GM20000 (cell line): ENCODE measurements around the gene CNGA3.

Source experiments
- DNase-seq: peaks from one replicate; pipeline ENCODE4 v3.0.0; 2012; ENCODE audit warnings: low spot score
- TF ChIP-seq, protein P1 (sequence below): IDR thresholded peaks from 2 replicates; pipeline ENCODE4 v1.5.1; 2012; ENCODE audit warnings: mild to moderate bottlenecking, control low read depth; ENCODE audit errors: extremely low read depth, missing control alignments

Gene CNGA3

DNA sequence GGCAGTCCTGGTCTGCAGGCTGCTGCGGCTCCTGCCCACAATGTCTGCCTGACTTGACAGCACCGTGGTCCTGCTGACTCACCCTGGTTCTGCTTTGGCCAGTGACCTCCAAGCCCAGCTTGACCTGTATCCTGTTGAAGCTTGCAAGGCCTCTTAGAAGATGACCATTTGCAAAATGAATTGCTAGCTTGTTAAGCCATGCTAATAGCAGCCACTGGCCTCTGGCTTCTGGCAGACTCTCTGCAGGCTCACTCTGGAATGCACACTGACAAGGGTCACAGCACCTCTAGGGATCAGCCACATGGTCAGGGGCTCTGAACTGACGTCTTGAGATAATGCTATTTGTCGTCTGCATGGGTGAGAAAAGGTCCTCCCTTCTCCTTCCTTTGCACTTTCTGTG is 25.9 kb downstream of the CNGA3 start:
- no peak for DNase-seq
- TF ChIP-seq, protein P1, sequence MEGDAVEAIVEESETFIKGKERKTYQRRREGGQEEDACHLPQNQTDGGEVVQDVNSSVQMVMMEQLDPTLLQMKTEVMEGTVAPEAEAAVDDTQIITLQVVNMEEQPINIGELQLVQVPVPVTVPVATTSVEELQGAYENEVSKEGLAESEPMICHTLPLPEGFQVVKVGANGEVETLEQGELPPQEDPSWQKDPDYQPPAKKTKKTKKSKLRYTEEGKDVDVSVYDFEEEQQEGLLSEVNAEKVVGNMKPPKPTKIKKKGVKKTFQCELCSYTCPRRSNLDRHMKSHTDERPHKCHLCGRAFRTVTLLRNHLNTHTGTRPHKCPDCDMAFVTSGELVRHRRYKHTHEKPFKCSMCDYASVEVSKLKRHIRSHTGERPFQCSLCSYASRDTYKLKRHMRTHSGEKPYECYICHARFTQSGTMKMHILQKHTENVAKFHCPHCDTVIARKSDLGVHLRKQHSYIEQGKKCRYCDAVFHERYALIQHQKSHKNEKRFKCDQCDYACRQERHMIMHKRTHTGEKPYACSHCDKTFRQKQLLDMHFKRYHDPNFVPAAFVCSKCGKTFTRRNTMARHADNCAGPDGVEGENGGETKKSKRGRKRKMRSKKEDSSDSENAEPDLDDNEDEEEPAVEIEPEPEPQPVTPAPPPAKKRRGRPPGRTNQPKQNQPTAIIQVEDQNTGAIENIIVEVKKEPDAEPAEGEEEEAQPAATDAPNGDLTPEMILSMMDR: no peak

DNA sequence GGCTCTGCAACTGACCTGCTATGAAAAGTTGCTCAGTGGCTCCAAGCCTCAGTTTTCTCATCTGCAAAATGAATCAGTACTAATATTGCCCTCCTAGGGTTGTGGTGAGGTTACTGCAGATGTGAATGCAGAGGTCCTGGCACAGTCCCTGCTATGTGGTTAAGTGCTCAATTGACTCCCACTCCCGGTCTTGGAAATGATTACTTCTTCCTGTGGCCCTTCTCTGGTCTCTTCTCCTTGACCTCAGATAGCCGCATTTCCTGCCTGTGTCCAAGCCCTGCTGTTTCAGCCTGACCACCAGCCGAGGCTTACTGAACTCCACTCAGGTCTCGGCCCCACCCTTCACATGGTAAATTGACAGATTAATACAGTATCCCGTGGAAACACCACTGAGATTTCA is 26.3 kb downstream of the CNGA3 start:
- DNase-seq: no peak
- TF ChIP-seq, protein P1: no peak

DNA sequence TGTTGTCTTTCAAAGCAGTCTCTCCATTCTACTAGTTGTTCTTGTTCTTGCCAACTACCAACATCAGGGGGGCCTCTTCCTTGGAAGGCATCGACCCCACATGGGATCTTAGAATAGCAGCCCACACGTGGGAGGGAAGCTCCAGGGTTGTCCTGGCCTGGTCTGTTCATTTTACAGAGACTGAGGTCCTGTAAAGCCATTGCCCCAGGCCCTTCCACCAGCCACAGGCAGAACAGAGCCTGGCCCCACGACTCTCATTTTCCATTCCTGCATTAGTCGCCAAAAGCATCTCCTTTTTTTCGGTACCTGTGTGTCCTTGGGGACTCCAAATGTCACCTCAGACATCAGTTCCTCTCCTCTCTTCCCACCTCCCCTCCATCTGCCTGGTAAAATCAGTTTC is 28.0 kb downstream of the CNGA3 start:
- DNase-seq: no peak
- TF ChIP-seq, protein P1: no peak

GRCh38 chr2:98374958-98375570 is 28.8 kb downstream of the CNGA3 start:
- DNase-seq: no peak
- TF ChIP-seq, protein P1: no peak

GRCh38 chr2:98376301-98376910 is 30.1 kb downstream of the CNGA3 start:
- no peak for DNase-seq
- TF ChIP-seq, protein P1: no peak

DNA sequence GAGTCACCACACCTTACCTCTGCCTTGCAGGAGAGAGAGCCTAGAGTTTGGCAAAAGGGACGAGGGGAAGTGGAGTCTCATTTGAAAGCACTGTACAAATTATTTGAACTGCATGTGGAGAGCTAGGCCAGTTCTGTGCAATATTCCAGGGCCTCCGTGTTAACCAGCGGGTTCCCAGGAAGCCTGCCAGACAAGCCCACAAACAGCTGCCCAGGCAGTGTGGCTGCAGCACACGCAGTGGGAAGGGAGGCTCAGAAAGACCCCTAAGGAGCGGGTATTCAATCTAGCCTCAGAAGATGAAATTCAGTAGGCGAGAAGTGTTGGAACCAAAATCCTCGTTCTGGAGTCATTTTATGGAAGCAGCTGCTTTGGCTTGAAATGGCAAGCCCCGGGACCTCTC is 30.7 kb downstream of the CNGA3 start:
- TF ChIP-seq, protein P1: no peak
- no peak for DNase-seq

DNA sequence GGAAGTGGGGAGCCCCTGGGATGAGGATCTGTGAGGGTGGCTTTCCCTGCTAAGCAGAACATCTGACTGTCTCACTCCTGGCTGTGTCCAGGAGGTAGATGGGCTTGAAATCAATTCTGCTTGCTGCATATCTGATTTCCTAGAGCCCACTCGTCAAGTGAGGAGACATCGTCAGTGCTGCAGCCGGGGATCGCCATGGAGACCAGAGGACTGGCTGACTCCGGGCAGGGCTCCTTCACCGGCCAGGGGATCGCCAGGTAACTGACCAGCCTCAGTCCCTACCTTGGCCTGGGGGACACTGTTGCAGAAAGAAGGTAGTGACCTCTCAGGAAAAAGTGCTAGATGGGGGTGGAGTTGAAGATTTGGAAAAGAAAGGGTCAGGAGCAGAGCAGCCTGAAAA is 31.3 kb downstream of the CNGA3 start:
- no peak for DNase-seq
- TF ChIP-seq, protein P1: no peak
